GM10266 (cell line): ENCODE results near the gene CSAD.
A peak's percentile ranks its signal among the peaks of the same experiment; 100 is the strongest.
"Not testable (repeated sequence)": the region's sequence is repeated elsewhere in the genome, so short reads cannot be mapped to it uniquely, and the experiment has no call there.

ENCODE experiments used
- DNase-seq: peaks from one replicate; pipeline ENCODE4 v3.0.0; 2012; ENCODE audit errors: extremely low spot score
- TF ChIP-seq, protein P1 (sequence below): IDR thresholded peaks from 2 replicates; pipeline ENCODE4 v1.5.1; 2012; ENCODE audit warnings: mild to moderate bottlenecking, low read depth; ENCODE audit not compliant: control insufficient read depth, insufficient read depth; ENCODE audit errors: missing control alignments

The CSAD gene

DNA sequence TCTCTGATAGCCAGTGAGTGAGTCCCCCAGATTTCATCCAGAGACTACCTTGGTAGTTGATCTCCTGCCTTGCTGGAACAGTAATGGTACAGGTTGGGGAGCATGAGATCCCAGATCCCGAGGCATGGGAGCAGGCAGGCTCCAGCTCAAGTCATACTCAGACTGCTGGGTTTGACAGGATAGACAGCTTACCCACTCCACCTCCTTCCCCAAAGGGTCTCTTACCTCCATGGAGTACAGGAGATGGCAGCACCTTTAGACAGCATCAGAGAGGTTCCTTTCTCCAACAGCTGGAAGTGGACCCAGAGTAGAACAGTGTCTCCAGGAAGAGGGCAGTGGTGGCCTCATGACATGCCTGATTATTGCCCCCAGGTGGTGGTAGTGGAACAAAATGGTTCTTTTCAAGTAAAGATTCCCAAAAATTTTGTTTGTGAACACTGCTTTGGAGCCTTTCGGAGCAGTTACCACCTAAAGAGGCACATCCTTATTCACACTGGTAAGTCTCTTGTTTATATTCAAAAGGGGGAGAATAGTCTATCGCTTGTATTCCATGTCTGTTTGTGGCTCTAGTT lies 4.9 kb upstream of the CSAD start:
- DNase-seq, result no peak
- TF ChIP-seq, protein P1, sequence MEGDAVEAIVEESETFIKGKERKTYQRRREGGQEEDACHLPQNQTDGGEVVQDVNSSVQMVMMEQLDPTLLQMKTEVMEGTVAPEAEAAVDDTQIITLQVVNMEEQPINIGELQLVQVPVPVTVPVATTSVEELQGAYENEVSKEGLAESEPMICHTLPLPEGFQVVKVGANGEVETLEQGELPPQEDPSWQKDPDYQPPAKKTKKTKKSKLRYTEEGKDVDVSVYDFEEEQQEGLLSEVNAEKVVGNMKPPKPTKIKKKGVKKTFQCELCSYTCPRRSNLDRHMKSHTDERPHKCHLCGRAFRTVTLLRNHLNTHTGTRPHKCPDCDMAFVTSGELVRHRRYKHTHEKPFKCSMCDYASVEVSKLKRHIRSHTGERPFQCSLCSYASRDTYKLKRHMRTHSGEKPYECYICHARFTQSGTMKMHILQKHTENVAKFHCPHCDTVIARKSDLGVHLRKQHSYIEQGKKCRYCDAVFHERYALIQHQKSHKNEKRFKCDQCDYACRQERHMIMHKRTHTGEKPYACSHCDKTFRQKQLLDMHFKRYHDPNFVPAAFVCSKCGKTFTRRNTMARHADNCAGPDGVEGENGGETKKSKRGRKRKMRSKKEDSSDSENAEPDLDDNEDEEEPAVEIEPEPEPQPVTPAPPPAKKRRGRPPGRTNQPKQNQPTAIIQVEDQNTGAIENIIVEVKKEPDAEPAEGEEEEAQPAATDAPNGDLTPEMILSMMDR, result no peak

DNA sequence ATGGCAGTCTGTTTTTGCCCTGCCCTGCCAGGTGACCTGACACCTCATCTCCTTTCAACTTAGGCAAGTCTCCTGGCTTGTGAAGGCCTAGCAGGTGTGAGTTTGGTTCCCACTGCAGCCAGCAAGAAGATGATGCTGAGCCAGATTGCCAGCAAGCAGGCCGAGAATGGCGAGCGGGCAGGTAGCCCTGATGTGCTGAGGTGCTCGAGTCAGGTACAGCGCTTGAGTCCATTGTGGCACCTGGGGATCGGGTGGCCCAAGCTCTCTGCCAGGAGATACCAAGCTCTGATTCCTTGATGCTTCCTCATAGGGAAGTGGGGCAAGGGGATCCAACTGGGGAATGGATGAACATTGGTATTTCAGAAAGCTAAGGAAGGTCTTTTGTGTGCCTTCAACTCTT lies 4.1 kb upstream of the CSAD start:
- TF ChIP-seq, protein P1, result no peak
- no peak for DNase-seq

DNA sequence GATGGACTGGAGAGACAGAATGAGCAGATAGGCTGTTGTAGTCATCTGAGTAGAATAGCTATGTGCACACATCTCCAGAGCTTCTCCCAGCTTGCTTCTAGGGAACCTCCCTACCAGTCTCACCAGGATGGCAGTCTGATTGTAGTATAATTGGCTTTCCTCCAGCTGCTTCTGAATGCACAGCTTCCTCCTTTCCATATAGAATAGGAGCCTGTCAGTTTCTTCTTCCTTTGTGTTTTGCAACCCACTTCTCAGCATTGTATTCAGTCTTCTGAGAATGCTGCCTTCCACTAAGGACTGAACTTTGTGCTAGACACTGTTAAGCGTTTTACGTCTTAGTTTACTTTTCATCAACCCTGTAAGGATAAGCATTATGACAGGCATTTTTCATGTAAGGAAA lies 2.2 kb upstream of the CSAD start:
- DNase-seq, result no peak
- TF ChIP-seq, protein P1, result no peak

DNA sequence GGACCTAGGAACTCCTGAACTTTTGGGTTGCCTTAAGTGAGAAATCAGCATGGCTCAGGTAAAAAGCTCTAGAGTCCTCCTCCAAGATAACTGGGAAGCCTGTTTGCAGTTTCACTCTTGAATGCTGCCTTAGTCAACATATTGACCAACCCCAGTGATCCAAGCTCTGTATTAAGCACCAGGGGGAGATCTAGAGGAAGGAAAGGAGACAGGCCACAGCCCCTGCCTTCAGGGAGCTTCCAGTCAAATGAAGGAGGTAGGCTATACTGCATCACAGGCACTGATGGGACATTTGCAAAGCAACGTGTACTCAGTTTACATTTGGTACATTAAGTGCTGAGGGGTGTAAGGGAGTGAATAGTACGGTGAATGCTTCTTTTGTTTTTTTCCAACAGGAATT lies 1.2 kb upstream of the CSAD start:
- TF ChIP-seq, protein P1, result no peak
- no peak for DNase-seq

DNA sequence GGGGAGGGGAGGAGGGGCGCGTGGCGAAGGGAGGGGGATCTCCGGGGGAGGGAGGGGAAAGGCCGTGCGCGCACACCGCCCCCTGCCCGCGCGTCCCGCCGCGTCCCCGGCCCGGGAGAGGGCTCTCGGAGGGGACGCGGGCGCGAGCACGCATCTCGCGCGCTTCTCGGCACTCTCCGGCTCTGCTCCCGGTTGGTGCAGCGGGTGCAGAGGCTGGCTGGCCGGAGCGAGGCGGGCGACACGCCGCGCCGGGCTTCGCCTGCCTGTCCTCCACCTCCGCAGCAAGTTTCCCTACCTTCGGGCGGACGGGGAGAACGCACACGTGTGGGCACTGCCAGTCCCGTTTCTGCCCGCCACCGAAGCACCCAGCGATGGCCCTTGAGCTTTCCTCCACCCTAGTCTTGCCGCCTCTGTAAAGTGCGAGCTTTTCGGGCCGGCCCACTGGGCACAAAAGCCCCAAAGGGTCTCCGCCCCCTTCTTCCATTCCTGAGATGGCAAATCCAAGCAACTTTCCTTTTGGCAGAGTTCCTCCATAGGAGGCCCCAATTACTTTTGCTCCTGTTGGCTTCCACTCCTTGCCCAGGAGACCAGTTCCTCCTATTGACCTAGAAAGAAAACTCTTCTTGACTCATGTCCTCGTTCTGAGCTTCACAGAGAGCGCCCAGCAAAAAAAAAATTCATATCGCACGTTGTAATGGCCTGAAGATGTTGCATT lies 363 bp upstream of the CSAD start:
- TF ChIP-seq, protein P1, result no peak

DNA sequence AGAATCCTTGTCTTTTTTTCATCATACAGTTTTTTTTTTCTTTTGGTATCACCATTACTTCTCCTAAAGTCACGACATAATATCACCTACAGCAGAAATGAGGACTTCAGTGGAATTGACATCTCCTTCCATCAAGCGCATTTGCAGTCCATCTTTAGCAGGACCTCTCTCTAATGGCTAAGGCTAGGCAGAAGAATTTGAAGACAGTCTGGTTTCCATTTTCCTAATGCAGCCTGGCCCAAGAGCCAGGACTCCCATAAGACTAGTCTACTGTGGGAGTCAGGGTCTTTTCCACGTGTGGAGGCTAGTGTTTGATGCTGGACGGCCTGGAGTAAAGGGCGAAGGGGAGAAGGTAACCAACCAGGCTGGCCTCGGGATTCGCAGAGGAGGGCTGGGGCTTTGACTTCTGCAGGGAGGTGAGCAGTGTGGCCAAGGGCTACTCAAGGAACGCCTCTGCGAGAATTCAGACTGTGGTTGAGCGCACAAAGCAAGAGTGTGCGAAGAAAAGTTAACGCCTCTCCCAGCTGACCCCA lies 972 bp downstream of the CSAD start:
- peak; percentile 52 for DNase-seq
- TF ChIP-seq, protein P1, result no peak

More for the DNA sequence above, 363 bp upstream of the CSAD start:
- DNase-seq, result peak; percentile 92

DNA sequence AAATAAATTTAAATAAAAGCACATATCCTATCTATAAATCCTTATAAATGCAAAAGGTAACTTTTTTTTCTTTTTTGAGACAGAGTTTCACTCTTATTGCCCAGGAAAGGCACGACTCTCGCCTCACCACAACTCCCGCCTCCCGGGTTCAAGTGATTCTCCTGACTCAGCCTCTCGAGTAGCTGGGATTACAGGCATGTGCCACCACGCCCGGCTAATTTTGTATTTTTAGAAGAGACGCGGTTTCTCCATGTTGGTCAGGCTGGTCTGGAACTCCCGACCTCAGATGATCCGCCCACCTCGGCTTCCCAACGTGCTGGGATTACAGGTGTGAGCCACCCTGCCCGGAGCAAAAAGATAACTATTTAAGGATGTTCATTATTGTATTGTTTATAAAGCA lies 1.9 kb downstream of the CSAD start:
- DNase-seq, result not testable (repeated sequence)

DNA sequence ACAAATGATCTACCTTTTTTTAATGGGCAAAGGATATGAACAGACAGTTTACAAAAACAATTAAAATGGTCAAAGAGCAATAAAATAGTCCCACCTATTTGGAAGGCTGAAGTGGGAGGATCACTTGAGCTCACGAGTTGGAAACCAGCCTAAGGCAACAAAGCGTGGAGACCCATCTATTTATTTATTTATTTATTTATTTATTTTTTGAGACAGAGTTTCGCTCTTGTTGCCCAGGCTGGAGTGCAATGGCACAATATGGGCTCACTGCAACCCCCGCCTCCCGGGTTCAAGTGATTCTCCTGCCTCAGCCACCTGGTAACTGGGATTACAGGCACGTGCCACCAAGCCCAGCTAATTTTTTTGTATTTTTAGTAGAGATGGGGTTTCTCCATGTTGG lies 3.3 kb downstream of the CSAD start:
- DNase-seq, result not testable (repeated sequence)
